GM15510 (cell line): ENCODE measurements around the gene NAA80.

ENCODE experiments used
- POLR2A ChIP-seq: IDR thresholded peaks from 3 replicates; pipeline ENCODE4 v1.6.1; 2011; ENCODE audit warnings: borderline replicate concordance; ENCODE audit not compliant: insufficient read length; ENCODE audit errors: extremely low read depth

The NAA80 gene

DNA sequence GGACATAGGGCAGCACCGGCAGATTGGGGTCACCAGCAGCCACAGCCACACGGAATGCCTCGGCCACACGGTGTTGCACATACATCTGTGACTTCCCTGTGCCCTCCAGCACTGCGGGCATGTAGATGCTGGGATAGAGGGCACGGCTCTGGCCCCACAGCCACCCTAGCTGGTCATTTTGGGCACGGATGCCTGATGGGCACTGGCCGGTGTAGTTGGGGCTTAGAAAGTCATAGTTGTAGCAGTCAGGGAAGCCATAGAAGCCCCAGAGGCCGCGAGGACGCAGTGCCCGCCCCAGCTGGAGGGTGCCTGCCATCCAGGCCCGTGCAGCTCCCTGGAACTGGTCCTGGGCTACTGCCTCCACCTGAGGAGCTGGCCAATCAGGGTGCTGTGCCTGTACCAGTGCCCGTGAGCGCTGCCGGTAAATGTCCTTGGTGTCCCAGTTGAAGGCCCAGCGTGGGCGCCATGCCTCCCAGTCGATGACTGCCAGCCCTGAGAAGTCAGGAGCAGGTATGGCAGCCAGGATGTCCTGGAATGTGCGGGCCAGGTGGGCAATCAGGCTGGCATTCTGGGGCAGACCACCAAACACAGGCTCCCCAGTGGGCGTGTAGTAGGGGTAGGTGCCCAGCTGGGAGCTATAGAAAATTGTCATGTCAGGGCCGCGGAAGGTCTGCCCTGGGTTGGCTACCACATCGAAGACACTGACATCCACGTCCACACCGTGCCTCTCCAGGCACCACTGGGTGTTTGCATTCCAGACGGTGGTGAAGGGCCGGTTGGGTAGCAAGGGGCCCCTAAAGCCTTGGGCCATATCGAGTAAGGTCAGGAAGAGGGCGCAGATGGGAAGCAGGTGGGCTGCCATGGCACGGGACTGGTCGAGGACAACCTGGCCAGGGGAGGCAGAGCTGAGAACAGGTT, 3.1 kb upstream of the NAA80 start:
- TF ChIP-seq POLR2A = no peak

DNA sequence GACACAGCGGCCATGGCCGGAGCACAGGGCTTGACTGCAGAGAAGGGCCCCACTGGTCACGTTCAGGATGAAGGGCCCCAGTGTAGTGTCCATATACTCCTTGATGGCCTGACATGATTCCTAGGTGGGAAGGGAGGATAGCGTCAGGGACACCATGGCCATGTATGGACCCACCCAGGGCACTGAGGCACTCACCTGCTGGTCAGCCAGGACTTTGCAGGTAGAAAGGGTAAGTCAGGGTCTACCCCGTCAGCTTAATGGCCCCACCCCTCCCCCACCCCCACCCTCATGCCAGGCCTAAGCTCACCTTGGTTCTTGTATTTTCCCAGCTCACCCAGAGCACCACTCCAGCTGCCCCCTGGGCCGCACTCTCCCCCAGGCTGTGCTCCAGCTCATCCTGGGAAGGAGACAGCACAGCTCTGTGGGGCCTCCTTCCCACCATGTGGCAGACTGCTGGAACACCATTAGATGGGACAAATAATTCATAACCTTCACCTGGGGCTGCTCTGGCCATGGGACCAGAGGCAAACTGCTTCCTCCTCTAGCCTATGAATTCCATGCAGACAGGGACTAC, 1.6 kb upstream of the NAA80 start:
- no peak for TF ChIP-seq POLR2A

- TF ChIP-seq POLR2A = no peak
These were observed 900 bp upstream of the NAA80 start for GRCh38 chr3:50299929-50300680.

- no peak for TF ChIP-seq POLR2A
These were observed 378 bp upstream of the NAA80 start for GRCh38 chr3:50299638-50299928.

DNA sequence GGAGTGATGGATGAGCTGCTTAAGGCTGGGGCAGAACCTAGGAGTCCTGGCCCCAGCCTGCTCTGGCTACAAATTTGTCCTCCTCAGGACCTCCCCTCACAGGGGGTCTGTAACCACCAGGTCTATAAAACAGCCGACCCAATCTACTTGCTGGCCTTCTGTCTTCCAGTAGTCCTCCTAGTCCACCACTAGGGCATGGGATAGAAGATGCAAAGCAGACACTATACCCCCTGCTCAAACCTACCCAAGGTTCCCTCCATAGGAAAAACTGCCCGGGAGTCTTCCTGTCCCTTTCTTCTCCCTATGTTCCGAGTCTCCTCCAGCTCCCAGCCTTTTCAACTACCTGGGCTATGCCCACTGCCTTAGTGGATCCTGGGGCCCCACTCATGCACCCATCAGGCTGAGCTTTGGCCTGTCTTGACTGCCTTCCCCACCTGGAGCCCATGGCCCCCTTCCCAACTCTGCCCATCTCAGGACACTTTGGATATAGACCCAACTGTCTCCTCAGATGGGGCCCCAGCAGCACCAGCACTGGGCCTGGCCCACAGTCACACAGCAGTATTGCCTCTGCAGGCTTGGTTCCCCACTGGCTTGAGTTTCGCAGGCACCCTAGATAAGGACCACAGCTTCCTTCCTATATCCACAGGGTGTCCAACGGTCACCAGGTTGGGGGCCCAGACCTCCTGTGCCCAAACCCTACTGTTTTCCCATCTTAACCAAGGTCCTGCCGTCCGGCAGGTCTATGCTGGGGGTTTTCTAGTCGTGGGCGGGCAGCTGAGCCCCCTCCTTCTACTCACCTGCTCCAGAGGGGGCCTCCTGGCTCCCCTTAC, 1.1 kb downstream of the NAA80 start:
- TF ChIP-seq POLR2A = no peak

GRCh38 chr3:50297384-50297775, 1.8 kb downstream of the NAA80 start:
- no peak for TF ChIP-seq POLR2A

- no peak for TF ChIP-seq POLR2A
These were observed 2.4 kb downstream of the NAA80 start for GRCh38 chr3:50296721-50297383.

- no peak for TF ChIP-seq POLR2A
These were observed 3.4 kb downstream of the NAA80 start for GRCh38 chr3:50295553-50296431.

- TF ChIP-seq POLR2A = no peak
These were observed 4.5 kb downstream of the NAA80 start for GRCh38 chr3:50294492-50295403.

DNA sequence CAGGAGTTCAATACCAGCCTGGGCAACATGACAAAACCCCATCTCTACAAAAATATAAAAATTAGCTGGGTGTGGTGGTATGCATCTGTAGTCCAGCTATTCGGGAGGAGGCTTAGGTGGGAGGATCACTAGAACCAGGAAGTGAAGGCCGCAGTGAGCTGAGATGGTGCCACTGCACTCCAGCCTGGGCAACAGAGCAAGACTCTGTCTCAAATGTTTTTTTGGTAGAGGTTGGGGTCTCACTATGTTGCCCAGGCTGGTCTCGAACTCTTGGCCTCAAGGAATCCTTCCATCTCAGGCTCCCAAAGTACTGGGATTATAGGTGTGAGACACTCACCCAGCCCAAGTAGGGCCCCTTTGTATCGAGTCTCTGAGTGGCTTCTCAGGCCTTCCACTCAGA, 5.1 kb downstream of the NAA80 start:
- TF ChIP-seq POLR2A = no peak

- TF ChIP-seq POLR2A = no peak
These were observed 6.0 kb downstream of the NAA80 start for GRCh38 chr3:50293079-50293801.
